ENCODE measurements around the gene OR9K2. TPM values are rescaled to one million over a fixed set of nuclear protein-coding genes. Genes with fewer than 3 reads are reported as not detected.

The OR9K2 gene, protein sequence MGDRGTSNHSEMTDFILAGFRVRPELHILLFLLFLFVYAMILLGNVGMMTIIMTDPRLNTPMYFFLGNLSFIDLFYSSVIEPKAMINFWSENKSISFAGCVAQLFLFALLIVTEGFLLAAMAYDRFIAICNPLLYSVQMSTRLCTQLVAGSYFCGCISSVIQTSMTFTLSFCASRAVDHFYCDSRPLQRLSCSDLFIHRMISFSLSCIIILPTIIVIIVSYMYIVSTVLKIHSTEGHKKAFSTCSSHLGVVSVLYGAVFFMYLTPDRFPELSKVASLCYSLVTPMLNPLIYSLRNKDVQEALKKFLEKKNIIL
- not detected in 2 replicates for total RNA-seq

GRCh38 chr12:55126106-55126505 lies at the start of gene OR9K2:
Gene OR9K2 (plus strand): TSS chr12:55126406. CDS start chr12:55129835, 3,429 bp downstream.

Other genes with a start within 250 kb of the OR9K2 start
- not detected in 2 replicates for gene TESPA1, start 141.6 kb upstream of the OR9K2 start, total RNA-seq
- gene NEUROD4, start 106.4 kb upstream of the OR9K2 start, total RNA-seq: not detected in 2 replicates
- gene OR10A7, start 94.6 kb downstream of the OR9K2 start, total RNA-seq: not detected in 2 replicates
- not detected in 2 replicates for gene OR6C74, start 118.2 kb downstream of the OR9K2 start, total RNA-seq
- gene OR6C6, start 170.2 kb downstream of the OR9K2 start, total RNA-seq: not detected in 2 replicates
- not detected in 2 replicates for gene OR6C1, start 187.9 kb downstream of the OR9K2 start, total RNA-seq
- gene OR6C3, start 204.3 kb downstream of the OR9K2 start, total RNA-seq: not detected in 2 replicates
- gene OR6C75, start 236.6 kb downstream of the OR9K2 start, total RNA-seq: not detected in 2 replicates